Adrenal gland (tissue), 12 donors: Measurements from ENCODE around the gene EDEM1. TPM values are rescaled to one million over a fixed set of nuclear protein-coding genes. Genes with fewer than 3 reads are reported as not detected.

Experiments
- DNase-seq, 7 donors: peaks; one replicate each; pipeline ENCODE4 v3.0.0-alpha.2; 2019 to 2020
- H3K27ac ChIP-seq, 5 donors: fragments of 200-600 bp; sonication (generic) in 4 of 5; 1 replicate in 3 of 5; 2 replicates in 2 of 5; pipeline versions ENCODE4 v1.5.1 to v1.8.0; 2016 to 2020; ENCODE audit warnings: mild to moderate bottlenecking in 1 of 5
- H3K27me3 ChIP-seq: fragments of 200-600 bp; 2 replicates; pipeline ENCODE4 v1.8.0; 2021
- H3K36me3 ChIP-seq, 2 donors: fragments of 200-600 bp; replicated peaks in 1 of 2; 1 replicate in 1 of 2; 2 replicates in 1 of 2; pipeline versions ENCODE4 v1.5.1 to v1.8.0; 2018 to 2022
- H3K4me1 ChIP-seq, 2 donors: fragments of 200-600 bp; replicated peaks in 1 of 2; 1 replicate in 1 of 2; 2 replicates in 1 of 2; pipeline versions ENCODE4 v1.5.1 to v1.8.0; 2018 to 2021
- H3K4me3 ChIP-seq, 4 donors: fragments of 200-600 bp; sonication (generic) in 3 of 4; one replicate each; pipeline ENCODE4 v1.5.1; 2016 to 2018
- H3K9me3 ChIP-seq, 3 donors: fragments of 200-600 bp; sonication (generic) in 1 of 3; replicated peaks in 1 of 3; 1 replicate in 2 of 3; 2 replicates in 1 of 3; pipeline versions ENCODE4 v1.5.1 to v1.8.0; 2016 to 2021
- CTCF ChIP-seq, 6 experiments: fragments of 450-650 bp in 4 of 6; fragments of 200-600 bp in 2 of 6; sonication (generic) in 1 of 6; IDR thresholded peaks; 1 replicate in 5 of 6; 2 replicates in 1 of 6; pipeline versions ENCODE4 v1.5.1 to v1.8.0; 2016 to 2021; ENCODE audit warnings: antibody characterized with exemption in 6 of 6, mild to moderate bottlenecking in 2 of 6, moderate library complexity in 1 of 6
- POLR2A ChIP-seq, 2 donors: fragments of 450-650 bp; IDR thresholded peaks; one replicate each; pipeline ENCODE4 v1.6.1; 2017; ENCODE audit warnings: antibody characterized with exemption in 2 of 2, mild to moderate bottlenecking in 2 of 2, moderate library complexity in 1 of 2
- WGBS, 4 donors: extraction: QIAGEN DNeasy Blood & Tissue Kit in 2 of 4; methylation state at CpG; one replicate each; pipeline versions ENCODE4 v1.1.5 to v1.1.7; 2013 to 2017; 5-methylcytosine and 5-hydroxymethylcytosine counted together
- intact Hi-C, 2 donors: fragments of 100-400 bp; cut with DNase I; formaldehyde crosslinking; loops; one replicate each; pipeline versions ENCODE4 v1.14.1 to v1.15.0; 2022 to 2023
- polyA plus RNA-seq, 3 donors: library from polyadenylated mRNA; stranded (reverse); fragments of 200-250 nt in 2 of 3; fragments of 350-450 nt in 1 of 3; fragmentation: Illumina TruSeq in 1 of 3; extraction: RNeasy Lipid Tissue Mini Kit (QIAGEN cat#74804) in 1 of 3; gene quantifications; one replicate each; pipeline ENCODE4 v1.2.3, GENCODE V29; 2013 to 2014
- total RNA-seq, 9 donors: library from RNA; depleted of rRNA in 4 of 9; stranded (reverse); fragments of >200 nt in 4 of 9; fragments of 120-200 nt in 1 of 9; fragmentation: NEBNext Ultra II Directional in 1 of 9; extraction: Animal tissue kit (Norgen Biotek cat#: 25700) in 1 of 9; gene quantifications; one replicate each; pipeline versions ENCODE4 v1.1.0 to v1.2.4, GENCODE V29; 2013 to 2023
- donor health status: healthy with polysubstance abuse.
- donor health status: Bipolar disorder and iron deficiency.
- donor health status: DM: yes; HTN: yes; CAD: no.
- donor health status: DM: no; HTN: no; CAD: no.
- donor health status: DM: no; HTN: no; CAD: no.
- donor health status: DM: yes; HTN: yes; CAD: no.

Gene EDEM1
- total and polyA plus RNA-seq, 12 donors: 3.1 to 63.6 (median 31.2) TPM

- no peaks in the 10 kb centered on the region for H3K27me3 ChIP-seq
- intact Hi-C loops: no loop called here
- no peak overlapping the region for H3K4me3 ChIP-seq
- no peaks in the 10 kb centered on the region for H3K9me3 ChIP-seq
- peaks cover 0 to 45% of the 10 kb centered on the region in 2 donors for H3K36me3 ChIP-seq
- H3K27ac ChIP-seq: peak overlapping the region in 1 of 5 donors; percentile 10
- no peaks in the 10 kb centered on the region for H3K4me1 ChIP-seq
- DNase-seq: peak in 1 of 7 donors; percentile 18
- WGBS, 4 donors: 64 to 82% (median 76%) methylated on average over 9 of the region's 9 CpGs
- no peak for TF ChIP-seq CTCF (IDR thresholded peaks at IDR 0.05)
- TF ChIP-seq POLR2A (IDR thresholded peaks at IDR 0.05): no peak
Measured at GRCh38 chr3:5217824-5218595, 30.5 kb downstream of the EDEM1 start.

GRCh38 chr3:5218815-5219214, 31.3 kb downstream of the EDEM1 start:
- Histone ChIP-seq H3K36me3 (peaks cover 0 to 37% of the 10 kb centered on the region in 2 donors), H3K27ac (no peak overlapping the region), H3K27me3 (no peaks in the 10 kb centered on the region), H3K4me1 (no peaks in the 10 kb centered on the region), H3K4me3 (no peak overlapping the region), H3K9me3 (no peaks in the 10 kb centered on the region)
- DNase-seq: no peak
- WGBS, 4 donors: 66 to 82% (median 77%) methylated on average over 5 of the region's 5 CpGs
- TF ChIP-seq POLR2A (IDR thresholded peaks at IDR 0.05) (no peak), CTCF (IDR thresholded peaks at IDR 0.05) (no peak)
- intact Hi-C loops: no loop called here

GRCh38 chr3:5219216-5219615, 31.7 kb downstream of the EDEM1 start:
- no peak for DNase-seq
- WGBS, 4 donors: 81 to 92% (median 88%) methylated on average over 4 of the region's 4 CpGs
- H3K4me3 ChIP-seq: no peak overlapping the region
- no peaks in the 10 kb centered on the region for H3K4me1 ChIP-seq
- intact Hi-C loops: no loop called here
- H3K9me3 ChIP-seq: no peaks in the 10 kb centered on the region
- H3K27me3 ChIP-seq: no peaks in the 10 kb centered on the region
- TF ChIP-seq POLR2A (IDR thresholded peaks at IDR 0.05) (no peak), CTCF (IDR thresholded peaks at IDR 0.05) (no peak)
- peaks cover 0 to 33% of the 10 kb centered on the region in 2 donors for H3K36me3 ChIP-seq
- no peak overlapping the region for H3K27ac ChIP-seq

GRCh38 chr3:5220193-5220592, 32.7 kb downstream of the EDEM1 start:
- intact Hi-C loops: no loop called here
- WGBS, 4 donors: 63 to 92% (median 74%) methylated on average over 4 to 5 of the region's 5 CpGs
- Histone ChIP-seq H3K9me3 (no peaks in the 10 kb centered on the region), H3K4me3 (no peak overlapping the region), H3K36me3 (peaks cover 0 to 24% of the 10 kb centered on the region in 2 donors), H3K27ac (no peak overlapping the region), H3K27me3 (no peaks in the 10 kb centered on the region), H3K4me1 (no peaks in the 10 kb centered on the region)
- no peak for DNase-seq
- TF ChIP-seq CTCF (IDR thresholded peaks at IDR 0.05): no peak
